HG02798 (cell line): ENCODE results near the gene MRO.
"Not testable (repeated sequence)": the region's sequence is repeated elsewhere in the genome, so short reads cannot be mapped to it uniquely, and the experiment has no call there.

Experiments used
- ATAC-seq: cut with Tn5 transposase; IDR thresholded peaks from one replicate; pipeline ENCODE4 v1.9.1; 2021; ENCODE audit warnings: mild to moderate bottlenecking; ENCODE audit not compliant: unreplicated experiment, poor library complexity

Gene MRO

GRCh38 chr18:50819728-50820378 is at the start of gene MRO:
MRO (minus strand) TSS chr18:50820016; CDS start chr18:50809400, 10,616 bp downstream.
- peak; percentile 97 for ATAC-seq

GRCh38 chr18:50869150-50869549 is 49.3 kb upstream of the MRO start:
- ATAC-seq: no peak

- ATAC-seq: no peak
Observed at GRCh38 chr18:50866765-50867164, 46.9 kb upstream of the MRO start.

GRCh38 chr18:50863840-50864375 is 44.1 kb upstream of the MRO start:
- ATAC-seq: no peak

- no peak for ATAC-seq
Observed at GRCh38 chr18:50862401-50862800, 42.6 kb upstream of the MRO start.

- no peak for ATAC-seq
Observed at GRCh38 chr18:50861617-50862016, 41.8 kb upstream of the MRO start.

- ATAC-seq: no peak
Observed at GRCh38 chr18:50859793-50860555, 40.2 kb upstream of the MRO start.

GRCh38 chr18:50857694-50858093 is 37.9 kb upstream of the MRO start:
- ATAC-seq: no peak

GRCh38 chr18:50857166-50857565 is 37.4 kb upstream of the MRO start:
- not testable (repeated sequence) for ATAC-seq

GRCh38 chr18:50855976-50856757 is 36.4 kb upstream of the MRO start:
- no peak for ATAC-seq

GRCh38 chr18:50853863-50854271 is 34.1 kb upstream of the MRO start:
- ATAC-seq: no peak

GRCh38 chr18:50850307-50851065 is 30.7 kb upstream of the MRO start:
- no peak for ATAC-seq

- ATAC-seq: no peak
Observed at GRCh38 chr18:50849419-50849821, 29.6 kb upstream of the MRO start.

- no peak for ATAC-seq
Observed at GRCh38 chr18:50848991-50849390, 29.2 kb upstream of the MRO start.

- ATAC-seq: no peak
Observed at GRCh38 chr18:50848061-50848551, 28.3 kb upstream of the MRO start.

GRCh38 chr18:50847192-50847591 is 27.4 kb upstream of the MRO start:
- ATAC-seq: no peak

- ATAC-seq: no peak
Observed at GRCh38 chr18:50844960-50845359, 25.1 kb upstream of the MRO start.

- no peak for ATAC-seq
Observed at GRCh38 chr18:50844554-50844953, 24.7 kb upstream of the MRO start.

GRCh38 chr18:50842846-50843245 is 23.0 kb upstream of the MRO start:
- ATAC-seq: no peak

- ATAC-seq: no peak
Observed at GRCh38 chr18:50839996-50840395, 20.2 kb upstream of the MRO start.
